M059J (cell line): ENCODE results near the gene TPST1. TPM values are rescaled to one million over a fixed set of nuclear protein-coding genes. Genes with fewer than 3 reads are reported as not detected.
"Not testable (repeated sequence)": the region's sequence is repeated elsewhere in the genome, so short reads cannot be mapped to it uniquely, and the experiment has no call there.

Experiments
- DNase-seq: peaks from one replicate; pipeline ENCODE4 v3.0.0-alpha.2; 2012; ENCODE audit warnings: low read depth
- total RNA-seq: library from RNA; depleted of rRNA; stranded (reverse); fragments of >200 nt; shearing (Covaris generic); gene quantifications from 2 replicates; pipeline ENCODE4 v1.2.3, GENCODE V29; 2014; rRNA removed

TPST1 gene
- total RNA-seq, 1 experiment from 2014 or later: 61.0 TPM

DNA sequence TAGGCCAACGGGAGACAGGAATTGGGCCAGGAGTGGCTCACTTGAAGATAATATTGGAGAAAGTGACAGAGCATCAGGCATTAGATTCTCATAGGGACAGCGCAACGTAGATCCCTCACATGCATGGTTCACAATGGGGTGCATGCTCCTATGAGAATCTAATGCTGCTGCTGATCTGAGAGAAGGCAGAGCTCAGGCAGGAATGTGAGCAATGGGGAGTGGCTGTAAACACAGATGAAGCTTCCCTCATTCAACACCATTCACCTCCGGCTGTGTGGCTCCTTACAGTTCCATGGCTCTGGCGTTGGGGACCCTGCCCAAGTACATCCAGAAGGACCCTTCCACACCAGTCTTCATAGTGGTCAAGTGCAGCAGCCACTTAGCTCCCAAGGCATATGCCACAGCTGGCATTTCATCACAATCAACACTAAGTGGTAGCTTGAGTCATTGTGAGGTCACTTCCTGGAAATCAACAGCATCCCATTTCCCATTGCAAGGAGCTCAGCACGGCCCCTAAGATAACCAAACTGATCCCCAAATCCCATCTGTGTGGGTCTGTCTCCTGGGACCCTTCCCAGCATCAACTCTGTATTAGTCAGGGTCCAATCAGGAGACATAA lies 174.5 kb downstream of the TPST1 start:
- DNase-seq: peak; percentile 76

DNA sequence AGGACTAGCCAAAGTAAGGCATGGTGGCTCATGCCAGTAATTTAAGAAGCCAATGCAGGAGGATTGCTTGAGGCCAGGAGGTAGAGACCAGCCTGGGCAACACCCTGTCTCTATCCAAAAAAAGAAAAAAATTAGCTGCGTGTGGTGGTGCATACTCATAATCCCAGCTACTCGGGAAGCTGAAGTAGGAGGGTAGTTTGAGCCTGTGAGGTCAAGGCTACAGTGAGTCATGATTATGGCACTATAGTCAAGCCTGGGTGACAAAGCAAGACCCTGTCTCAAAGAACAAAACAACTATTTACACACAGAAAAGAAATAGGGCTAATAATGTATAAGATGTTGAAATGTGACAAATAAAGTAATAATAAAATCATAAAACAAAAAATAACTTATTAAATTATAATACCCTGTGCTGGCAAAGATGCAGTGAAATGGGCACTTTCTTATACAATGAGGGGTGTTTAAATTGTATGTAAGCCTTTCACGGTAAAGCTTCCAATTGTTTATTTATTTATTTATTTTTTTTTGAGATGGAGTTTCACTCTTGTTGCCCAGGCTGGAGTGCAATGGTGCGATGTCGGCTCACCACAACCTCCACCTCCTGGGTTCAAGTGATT lies 175.2 kb downstream of the TPST1 start:
- DNase-seq: peak; percentile 76

DNA sequence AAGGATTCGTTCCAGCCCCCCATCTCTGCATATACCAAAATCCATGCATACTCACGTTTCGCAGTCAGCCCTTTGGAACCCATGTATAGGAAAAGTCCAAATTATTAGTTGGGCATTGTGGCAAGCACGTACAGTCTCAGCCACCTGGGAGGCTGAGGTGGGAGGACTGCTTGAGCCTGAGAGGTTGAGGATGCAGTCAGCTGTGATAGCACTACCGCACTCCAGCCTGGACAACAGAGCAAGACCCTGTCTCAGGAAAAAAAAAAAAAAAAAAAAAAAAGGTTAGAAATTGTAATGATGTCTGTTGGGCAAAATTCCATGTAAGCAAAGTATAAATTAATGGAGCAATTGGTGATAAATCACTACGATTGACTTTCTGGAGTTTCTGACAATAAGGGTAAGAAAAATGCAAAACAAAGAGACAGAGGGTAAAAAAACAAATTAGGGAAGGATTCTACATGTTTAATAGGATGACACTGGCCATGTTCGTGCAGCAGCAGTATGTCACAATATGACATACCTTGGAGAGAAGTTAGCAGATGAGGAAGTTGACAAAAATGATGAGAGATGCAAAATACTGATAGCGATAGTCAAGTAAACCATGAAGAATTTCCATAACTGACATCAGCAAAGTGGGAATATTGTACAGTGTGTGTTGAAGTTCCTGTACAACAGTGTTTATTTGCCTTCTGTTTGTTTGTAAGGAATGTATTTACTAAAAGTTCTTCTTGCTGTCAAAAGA lies 177.2 kb downstream of the TPST1 start:
- DNase-seq: not testable (repeated sequence)

DNA sequence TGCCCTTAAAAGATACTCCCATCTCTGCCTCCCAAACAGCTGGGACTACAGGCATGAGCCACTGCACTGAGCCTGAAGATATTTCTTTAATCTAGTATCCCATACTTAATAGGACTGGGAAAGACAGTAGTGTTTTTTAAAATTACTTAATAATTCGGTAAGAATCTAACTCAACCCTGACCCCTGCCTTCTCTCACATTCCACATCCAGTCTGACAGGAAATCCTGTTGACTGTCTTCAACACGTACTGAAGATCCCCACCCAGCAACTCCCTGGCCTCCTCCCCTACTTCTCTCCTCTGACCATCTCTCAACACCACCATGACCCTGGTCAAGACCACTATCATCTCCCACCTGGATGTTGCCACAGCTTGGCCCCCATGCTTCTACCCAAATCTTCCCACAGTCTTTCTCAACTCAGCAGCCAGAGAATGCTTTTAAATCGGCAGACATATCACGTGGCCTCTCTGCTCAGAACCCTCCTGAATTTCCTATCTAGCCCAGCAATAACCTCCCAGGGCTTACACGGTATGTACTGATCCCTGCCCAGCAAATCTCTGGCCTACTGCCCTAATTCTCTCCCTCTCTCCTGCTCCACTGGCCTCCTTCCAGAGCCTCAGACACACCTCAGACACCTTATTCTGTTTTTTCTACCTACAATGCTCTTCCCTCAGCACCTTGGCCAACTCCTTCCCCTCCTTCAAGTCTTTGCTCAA lies 180.2 kb downstream of the TPST1 start:
- not testable (repeated sequence) for DNase-seq

DNA sequence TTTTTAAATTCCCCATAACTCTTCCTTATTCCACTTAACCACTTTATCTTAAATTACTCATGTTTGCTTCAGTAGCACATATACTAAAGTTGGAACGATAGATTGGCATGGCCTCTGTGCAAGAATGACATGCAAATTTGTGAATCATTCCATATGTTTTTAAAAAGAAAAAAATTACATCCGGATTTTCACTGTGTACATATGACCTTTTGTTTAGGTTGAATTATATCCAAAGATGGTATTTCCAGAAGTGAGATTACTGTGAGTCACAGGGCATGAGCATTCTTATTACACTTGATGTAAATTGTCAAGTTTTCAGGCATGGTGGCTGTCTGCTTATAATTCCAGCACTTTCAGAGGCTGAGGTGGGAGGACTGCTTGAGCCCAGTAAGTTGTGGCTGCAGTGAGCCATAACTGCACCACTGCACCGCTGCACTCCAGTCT lies 190.0 kb downstream of the TPST1 start:
- DNase-seq: peak; percentile 67

DNA sequence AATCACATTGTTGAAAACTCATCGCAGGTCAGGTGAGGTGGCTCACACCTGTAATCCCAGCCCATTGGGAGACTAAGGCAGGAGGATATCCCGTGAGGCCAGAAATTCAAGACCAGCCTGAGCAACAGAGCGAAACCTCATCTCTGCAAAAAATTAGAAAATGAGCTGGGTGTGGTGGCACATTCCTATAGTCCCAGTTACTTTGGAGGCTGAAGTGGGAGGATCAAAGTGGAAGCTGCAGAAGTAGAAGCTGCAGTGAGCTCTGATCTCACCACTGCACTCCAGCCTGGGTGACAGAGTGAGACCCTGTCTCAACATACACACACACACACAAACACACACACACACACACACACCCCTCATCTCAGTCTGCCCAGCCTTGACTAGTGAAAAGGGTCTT lies 190.9 kb downstream of the TPST1 start:
- DNase-seq: not testable (repeated sequence)

DNA sequence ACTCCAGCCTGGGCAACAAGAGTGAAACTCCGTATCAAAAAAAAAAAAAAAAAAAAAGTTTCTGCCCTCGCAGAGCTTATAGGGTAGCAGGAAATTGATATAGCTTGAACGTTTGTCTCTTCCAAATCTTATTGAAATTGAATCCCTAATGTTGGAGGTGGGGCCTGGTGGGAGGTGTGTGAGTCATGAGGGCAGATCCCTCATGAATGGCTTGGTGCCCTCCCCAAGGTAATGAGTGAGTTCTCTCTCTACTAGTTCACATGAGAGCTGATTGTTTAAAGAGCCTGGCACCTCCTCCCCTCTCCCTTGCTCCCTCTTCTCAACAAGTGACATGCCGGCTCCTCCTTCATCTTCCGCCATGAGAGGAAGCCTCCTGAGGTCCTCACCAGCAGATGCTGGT lies 193.7 kb downstream of the TPST1 start:
- DNase-seq: peak; percentile 40

DNA sequence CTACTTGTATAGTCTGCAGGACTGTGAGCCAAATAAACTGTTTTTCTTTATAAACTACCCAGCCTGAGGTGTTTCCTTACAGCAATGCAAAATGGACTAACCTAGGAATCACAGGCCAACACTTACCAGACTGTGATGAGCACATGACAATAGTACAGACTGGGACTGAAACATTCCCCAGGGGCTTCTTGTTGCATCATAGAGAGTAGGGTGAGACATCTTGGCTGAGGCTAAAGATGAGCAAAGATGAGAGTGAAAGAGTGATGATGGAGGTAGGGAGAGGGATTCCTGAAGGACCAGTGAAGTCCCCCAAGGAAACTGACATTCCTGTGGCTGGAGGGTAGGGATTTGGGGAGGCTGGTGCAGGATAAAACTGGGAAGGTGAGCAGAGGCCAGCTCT lies 194.4 kb downstream of the TPST1 start:
- no peak for DNase-seq

DNA sequence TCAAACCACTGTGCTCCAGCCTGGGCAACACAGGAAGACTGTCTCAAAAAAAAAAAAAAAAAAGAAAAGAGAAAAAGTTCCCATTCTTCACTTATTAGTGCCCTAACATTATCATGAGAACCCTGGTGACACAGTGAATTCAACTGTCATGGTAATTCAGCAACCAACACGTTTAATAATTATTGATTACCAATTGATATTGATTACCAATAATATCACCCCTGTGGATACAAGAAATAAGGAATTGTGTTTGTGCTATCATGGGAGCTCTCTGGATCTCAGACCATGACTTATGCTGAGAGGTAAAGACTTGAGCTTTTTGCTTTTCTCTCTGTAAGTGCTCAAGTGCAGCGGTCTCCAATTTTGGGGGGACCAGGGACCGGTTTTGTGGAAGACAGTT lies 195.3 kb downstream of the TPST1 start:
- no peak for DNase-seq

DNA sequence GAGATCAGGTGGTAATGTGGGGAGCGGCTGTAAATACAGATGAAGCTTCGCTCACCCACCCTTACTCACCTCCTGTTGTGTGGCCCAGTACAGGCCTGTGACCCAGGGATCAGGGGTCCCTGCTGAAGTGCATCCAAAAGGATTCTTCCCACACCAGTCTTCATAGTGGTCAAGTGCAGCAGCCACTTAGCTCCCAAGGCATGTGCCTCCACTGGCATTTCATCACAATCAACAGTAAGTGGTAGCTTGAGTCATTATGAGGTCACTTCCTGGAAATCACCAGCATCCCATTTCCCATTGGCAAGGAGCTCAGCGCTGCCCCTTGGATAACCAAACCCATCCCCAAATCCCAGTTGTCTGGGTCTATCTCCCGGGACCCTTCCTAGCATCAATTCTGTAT lies 196.0 kb downstream of the TPST1 start:
- DNase-seq: peak; percentile 19

DNA sequence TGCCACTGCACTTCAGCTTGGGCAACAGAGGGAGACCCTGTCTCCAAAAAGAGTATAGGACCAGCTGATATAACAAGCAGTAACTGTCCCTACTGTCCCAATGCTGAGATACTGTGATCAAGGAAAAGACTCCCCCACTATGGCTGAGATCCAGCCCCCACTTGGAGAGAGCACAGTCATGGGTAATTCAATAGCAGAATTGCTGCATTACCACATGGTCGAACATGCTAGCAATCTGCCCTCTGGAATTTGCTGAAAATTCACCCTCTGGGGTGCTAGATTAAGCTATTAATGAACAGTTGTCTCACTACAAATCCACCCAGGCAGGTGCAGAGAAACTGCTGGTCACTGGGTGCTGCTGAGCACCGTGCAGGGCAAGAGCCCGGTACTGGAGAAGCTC lies 196.8 kb downstream of the TPST1 start:
- not testable (repeated sequence) for DNase-seq

DNA sequence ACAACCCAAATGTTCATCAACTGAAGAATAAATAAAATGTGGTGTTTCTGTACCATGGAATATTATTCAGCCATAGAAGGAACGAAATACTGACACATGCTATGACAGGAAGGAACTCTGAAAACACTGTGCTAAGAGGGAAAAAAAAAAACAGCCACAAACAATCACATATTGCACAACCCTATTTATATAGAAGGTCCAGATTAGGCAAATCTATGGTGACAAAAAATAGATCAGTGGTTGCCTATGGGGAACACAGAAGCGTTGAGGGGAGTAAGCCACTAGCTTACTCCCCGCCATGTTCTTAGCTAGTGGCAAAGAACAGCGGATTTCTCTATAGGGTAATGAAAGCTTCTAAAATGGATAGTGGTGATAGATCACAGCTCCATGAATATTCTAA lies 198.4 kb downstream of the TPST1 start:
- DNase-seq: no peak

DNA sequence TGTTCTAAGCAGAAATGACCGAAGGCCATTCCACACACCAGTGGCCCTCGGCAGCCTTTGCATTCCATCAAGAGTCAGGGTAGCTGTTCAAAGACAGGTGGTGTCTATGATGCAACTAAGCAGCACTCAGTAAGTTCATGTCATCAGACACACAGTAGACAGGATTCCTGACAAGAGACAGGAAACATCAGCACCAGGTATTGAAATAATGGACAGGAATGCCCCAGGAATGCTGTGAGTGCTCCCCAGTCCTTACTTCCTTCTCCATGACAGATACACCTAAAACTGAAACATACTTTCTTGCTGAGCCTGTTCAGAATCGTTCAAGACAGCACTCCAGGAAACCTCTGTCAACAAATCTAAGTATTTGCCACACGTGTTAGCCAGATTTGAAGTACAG lies 204.4 kb downstream of the TPST1 start:
- DNase-seq: no peak

Other genes with a start within 250 kb of the TPST1 start
- 48.5 and 52.8 TPM in 2 replicates for gene GUSB, start 223.1 kb upstream of the TPST1 start, total RNA-seq
- gene ASL, start 129.5 kb upstream of the TPST1 start, total RNA-seq: 39.1 and 39.9 TPM in 2 replicates
- 50.0 and 59.0 TPM in 2 replicates for gene CRCP, start 90.5 kb upstream of the TPST1 start, total RNA-seq